ENCODE measurements around the gene PBX2. TPM values are rescaled to one million over a fixed set of nuclear protein-coding genes. Genes with fewer than 3 reads are reported as not detected.

Gene PBX2
- total RNA-seq, 6 experiments from 2014 or later, result 50.7 to 61.4 (median 56.2) TPM

- no peaks in the 10 kb centered on the region for H3K9me3 Mint-ChIP-seq
- peak within 1 kb of the TSS; percentile 99 for H3K27ac Mint-ChIP-seq
- H3K36me3 Mint-ChIP-seq (ENCODE audit: low read depth), result peaks cover 15% of the 10 kb centered on the region
- no peaks in the 10 kb centered on the region; the same call in 1 of the 2 replicates for H3K27me3 Mint-ChIP-seq (ENCODE audit: insufficient read depth)
- peak within 1 kb of the TSS; percentile 96 for H3K4me3 Mint-ChIP-seq
- peaks cover 63% of the 10 kb centered on the region for H3K4me1 Mint-ChIP-seq (ENCODE audit: low read depth)
- TF ChIP-seq CTCF (IDR thresholded peaks at IDR 0.05), result no peak
- DNase-seq, result peak; percentile 100
Observed at GRCh38 chr6:32177788-32178546, 12.0 kb downstream of the PBX2 start, which contains the start of gene RNF5. Gene RNF5 (plus strand): TSS chr6:32178405. CDS start chr6:32178512, 107 bp downstream.

GRCh38 chr6:32177183-32177787 is 12.7 kb downstream of the PBX2 start:
- Mint-ChIP-seq H3K4me1 (ENCODE audit: low read depth) (peaks cover 67% of the 10 kb centered on the region), H3K27ac (peak overlapping the region; percentile 99), H3K27me3 (ENCODE audit: insufficient read depth) (no peaks in the 10 kb centered on the region; the same call in 1 of the 2 replicates), H3K9me3 (no peaks in the 10 kb centered on the region), H3K4me3 (peak overlapping the region; percentile 96), H3K36me3 (ENCODE audit: low read depth) (peaks cover 15% of the 10 kb centered on the region)
- no peak for TF ChIP-seq CTCF (IDR thresholded peaks at IDR 0.05)
- no peak for DNase-seq

- H3K27ac Mint-ChIP-seq, result peak overlapping the region; percentile 99
- DNase-seq, result peak; percentile 44
- H3K27me3 Mint-ChIP-seq (ENCODE audit: insufficient read depth), result no peaks in the 10 kb centered on the region; the same call in 1 of the 2 replicates
- peaks cover 69% of the 10 kb centered on the region for H3K4me1 Mint-ChIP-seq (ENCODE audit: low read depth)
- no peak for TF ChIP-seq CTCF (IDR thresholded peaks at IDR 0.05)
- H3K4me3 Mint-ChIP-seq, result peak overlapping the region; percentile 96
- H3K9me3 Mint-ChIP-seq, result no peaks in the 10 kb centered on the region
- H3K36me3 Mint-ChIP-seq (ENCODE audit: low read depth), result peaks cover 15% of the 10 kb centered on the region
Observed at GRCh38 chr6:32176476-32177182, 13.4 kb downstream of the PBX2 start.

- Mint-ChIP-seq H3K36me3 (ENCODE audit: low read depth) (peaks cover 22% of the 10 kb centered on the region), H3K27ac (peak within 1 kb of the TSS; percentile 99), H3K27me3 (ENCODE audit: insufficient read depth) (peaks cover 3% of the 10 kb centered on the region; the same call in 1 of the 2 replicates), H3K9me3 (no peaks in the 10 kb centered on the region), H3K4me3 (peak within 1 kb of the TSS; percentile 96), H3K4me1 (ENCODE audit: low read depth) (peaks cover 76% of the 10 kb centered on the region)
- TF ChIP-seq CTCF (IDR thresholded peaks at IDR 0.05), result no peak
- DNase-seq, result peak; percentile 98
Observed at GRCh38 chr6:32175711-32176475, 14.1 kb downstream of the PBX2 start, which contains the start of gene AGPAT1. Gene AGPAT1 (minus strand): TSS chr6:32176084. CDS start chr6:32171496, 4,588 bp downstream.

GRCh38 chr6:32175322-32175710 is 14.7 kb downstream of the PBX2 start:
- Mint-ChIP-seq H3K4me3 (peak overlapping the region; percentile 96), H3K4me1 (ENCODE audit: low read depth) (peaks cover 77% of the 10 kb centered on the region), H3K9me3 (no peaks in the 10 kb centered on the region), H3K36me3 (ENCODE audit: low read depth) (peaks cover 22% of the 10 kb centered on the region), H3K27ac (peak overlapping the region; percentile 99), H3K27me3 (ENCODE audit: insufficient read depth) (peaks cover 3% of the 10 kb centered on the region; the same call in 1 of the 2 replicates)
- DNase-seq, result no peak
- TF ChIP-seq CTCF (IDR thresholded peaks at IDR 0.05), result no peak

All from HFFc6 (cell line).